H1 (cell line): Measurements from ENCODE around the gene ARL6IP6. TPM values are rescaled to one million over a fixed set of nuclear protein-coding genes. Genes with fewer than 3 reads are reported as not detected.

Source experiments
- CTCF ChIA-PET: fragments of 300-600 bp; sonication (Branson Sonifier 250); formaldehyde crosslinking; loops from one replicate; lab custom pipeline; 2021; ENCODE audit not compliant: partially characterized antibody; lab: Charles Lee
- POLR2A ChIA-PET: fragments of 300-600 bp; sonication (Branson Sonifier 250); formaldehyde crosslinking; loops from one replicate; lab custom pipeline; 2021; ENCODE audit warnings: inconsistent platforms; ENCODE audit not compliant: partially characterized antibody; lab: Charles Lee
- DNase-seq, 2 experiments: peaks; one replicate each; pipeline versions ENCODE4 v3.0.0 to v3.0.0-alpha.2; 2010 to 2022; ENCODE audit warnings: low spot score in 2 of 2, low read depth in 1 of 2, mixed read lengths in 1 of 2
- FAIRE-seq: peaks from 2 replicates; lab custom pipeline; 2011; peaks lifted over from hg19 to GRCh38; lab: Jason Lieb, UNC
- H2AFZ ChIP-seq: 2 replicates; pipeline ENCODE4 v1.8.1; 2012; ENCODE audit warnings: low read length, inconsistent platforms
- H2AK5ac ChIP-seq: 2 replicates; pipeline ENCODE4 v1.6.1; 2013; ENCODE audit warnings: low read depth, low read length
- H2BK120ac ChIP-seq: replicated peaks from 2 replicates; pipeline ENCODE3; 2013; ENCODE audit warnings: low read depth, low read length, inconsistent platforms
- H2BK12ac ChIP-seq: 2 replicates; pipeline ENCODE4 v1.6.1; 2013; ENCODE audit warnings: low read depth, low read length
- H2BK15ac ChIP-seq: 2 replicates; pipeline ENCODE4 v1.6.1; 2013; ENCODE audit warnings: low read length
- H2BK20ac ChIP-seq: 2 replicates; pipeline ENCODE4 v1.6.1; 2013; ENCODE audit warnings: low read length
- H2BK5ac ChIP-seq: 2 replicates; pipeline ENCODE4 v1.6.1; 2013; ENCODE audit warnings: low read depth, low read length
- H3K14ac ChIP-seq: 2 replicates; pipeline ENCODE4 v1.6.1; 2013; ENCODE audit warnings: inconsistent platforms; ENCODE audit not compliant: insufficient read length
- H3K18ac ChIP-seq: 2 replicates; pipeline ENCODE4 v1.6.1; 2013; ENCODE audit warnings: low read length; ENCODE audit errors: extremely low read depth
- H3K23ac ChIP-seq: 2 replicates; pipeline ENCODE4 v1.6.1; 2013; ENCODE audit warnings: inconsistent platforms; ENCODE audit not compliant: insufficient read length
- H3K23me2 ChIP-seq: 2 replicates; pipeline ENCODE4 v1.6.1; 2013; ENCODE audit warnings: low read depth, low read length
- H3K27ac ChIP-seq: 2 replicates; pipeline ENCODE4 v1.6.1; 2011; ENCODE audit warnings: low read depth, low read length, inconsistent platforms
- H3K27me3 ChIP-seq, 4 experiments: replicated peaks in 1 of 4; 1 replicate in 1 of 4; 2 replicates in 3 of 4; pipeline versions ENCODE4 v1.6.1 to v1.8.1; 2011 to 2013; ENCODE audit warnings: low read length in 3 of 4, mild to moderate bottlenecking in 3 of 4, inconsistent platforms in 2 of 4, mixed read lengths in 2 of 4, moderate library complexity in 1 of 4; ENCODE audit not compliant: control insufficient read depth in 3 of 4, insufficient read depth in 3 of 4; ENCODE audit errors: extremely low read depth in 1 of 4
- H3K36me3 ChIP-seq, 4 experiments: 2 replicates each; pipeline versions ENCODE4 v1.6.1 to v1.8.1; 2011 to 2013; ENCODE audit warnings: mild to moderate bottlenecking in 4 of 4, low read length in 3 of 4, moderate library complexity in 2 of 4, control low read depth in 1 of 4, inconsistent platforms in 1 of 4; ENCODE audit not compliant: insufficient read depth in 4 of 4, control insufficient read depth in 2 of 4
- H3K4ac ChIP-seq: replicated peaks from 2 replicates; pipeline ENCODE3; 2013; ENCODE audit warnings: low read length, low read depth, mixed read lengths, inconsistent platforms; ENCODE audit not compliant: insufficient read length
- H3K4me1 ChIP-seq, 4 experiments: replicated peaks in 1 of 4; 1 replicate in 1 of 4; 2 replicates in 3 of 4; pipeline versions ENCODE4 v1.6.1 to v1.8.1; 2011 to 2013; ENCODE audit warnings: low read length in 3 of 4, inconsistent platforms in 2 of 4, mixed read lengths in 1 of 4; ENCODE audit not compliant: insufficient read depth in 4 of 4, control insufficient read depth in 3 of 4
- H3K4me2 ChIP-seq, 2 experiments: 2 replicates each; pipeline versions ENCODE4 v1.6.1 to v1.8.1; 2011 to 2013; ENCODE audit warnings: low read depth in 2 of 2, low read length in 2 of 2, control low read depth in 1 of 2, inconsistent platforms in 1 of 2, mild to moderate bottlenecking in 1 of 2; ENCODE audit not compliant: insufficient read depth in 1 of 2
- H3K4me3 ChIP-seq, 4 experiments: fragments of 200-600, 300-600 bp in 1 of 4; sonication (generic), shearing (Covaris generic), sonication (Bioruptor Twin) in 1 of 4; 2 replicates each; pipeline versions ENCODE4 v1.5.1 to v1.8.1; 2011 to 2016; ENCODE audit warnings: low read length in 4 of 4, low read depth in 3 of 4, control low read depth in 2 of 4, inconsistent platforms in 2 of 4, mild to moderate bottlenecking in 2 of 4, mixed read lengths in 1 of 4, moderate library complexity in 1 of 4; ENCODE audit not compliant: insufficient read depth in 2 of 4; ENCODE audit errors: extremely low read depth in 1 of 4
- H3K56ac ChIP-seq: replicated peaks from 2 replicates; pipeline ENCODE3; 2013; ENCODE audit warnings: low read depth, mild to moderate bottlenecking, mixed read lengths, low read length, inconsistent platforms; ENCODE audit not compliant: insufficient read length
- H3K79me1 ChIP-seq: 2 replicates; pipeline ENCODE4 v1.6.1; 2013; ENCODE audit warnings: low read depth, low read length, control low read depth
- H3K79me2 ChIP-seq, 2 experiments: 2 replicates each; pipeline versions ENCODE4 v1.6.1 to v1.8.1; 2012 to 2013; ENCODE audit warnings: low read length in 2 of 2, mild to moderate bottlenecking in 2 of 2, inconsistent platforms in 1 of 2; ENCODE audit not compliant: insufficient read depth in 2 of 2, control insufficient read depth in 1 of 2
- H3K9ac ChIP-seq, 4 experiments: replicated peaks in 1 of 4; 1 replicate in 1 of 4; 2 replicates in 3 of 4; pipeline versions ENCODE4 v1.6.1 to v1.8.1; 2011 to 2013; ENCODE audit warnings: low read depth in 3 of 4, low read length in 3 of 4, control low read depth in 2 of 4, mild to moderate bottlenecking in 2 of 4, moderate library complexity in 2 of 4, inconsistent platforms in 1 of 4; ENCODE audit errors: extremely low read depth in 1 of 4
- H3K9me3 ChIP-seq, 2 experiments: 2 replicates each; pipeline versions ENCODE4 v1.6.1 to v1.8.1; 2012 to 2013; ENCODE audit warnings: mild to moderate bottlenecking in 2 of 2, moderate library complexity in 2 of 2, control low read depth in 1 of 2, inconsistent platforms in 1 of 2, low read depth in 1 of 2, low read length in 1 of 2, mixed read lengths in 1 of 2; ENCODE audit not compliant: insufficient read depth in 2 of 2
- H4K20me1 ChIP-seq, 2 experiments: replicated peaks in 1 of 2; 2 replicates each; pipeline versions ENCODE3 to v1.8.1; 2011 to 2013; ENCODE audit warnings: inconsistent platforms in 2 of 2, low read length in 2 of 2, mild to moderate bottlenecking in 1 of 2; ENCODE audit not compliant: insufficient read depth in 2 of 2, control insufficient read depth in 1 of 2
- H4K5ac ChIP-seq: 2 replicates; pipeline ENCODE4 v1.6.1; 2013; ENCODE audit warnings: low read length, low read depth, mixed read lengths, inconsistent platforms; ENCODE audit not compliant: insufficient read length
- H4K8ac ChIP-seq: 2 replicates; pipeline ENCODE4 v1.8.0; 2013; ENCODE audit warnings: mild to moderate bottlenecking, moderate library complexity, low read length, inconsistent platforms; ENCODE audit not compliant: insufficient read depth; ENCODE audit errors: extremely low read depth
- H4K91ac ChIP-seq: replicated peaks from 2 replicates; pipeline ENCODE3; 2013; ENCODE audit warnings: low read length, mixed read lengths, inconsistent platforms; ENCODE audit not compliant: insufficient read length
- BACH1 ChIP-seq: IDR thresholded peaks from 2 replicates; pipeline ENCODE4 v1.6.1; 2012; ENCODE audit warnings: low read length, improper control_type of control experiment
- CREB1 ChIP-seq: IDR thresholded peaks from 2 replicates; pipeline ENCODE4 v1.6.1; 2012; ENCODE audit warnings: inconsistent platforms
- EP300 ChIP-seq, 2 experiments: IDR thresholded peaks; 1 replicate in 1 of 2; 2 replicates in 1 of 2; pipeline ENCODE4 v1.6.1; 2011 to 2012; ENCODE audit warnings: low read depth in 2 of 2, low read length in 2 of 2, mild to moderate bottlenecking in 2 of 2, borderline replicate concordance in 1 of 2, inconsistent platforms in 1 of 2, moderate library complexity in 1 of 2
- FOSL1 ChIP-seq: IDR thresholded peaks from 2 replicates; pipeline ENCODE4 v1.6.1; 2011; ENCODE audit warnings: mild to moderate bottlenecking, low read depth, low read length, moderate library complexity; ENCODE audit not compliant: insufficient read depth
- HDAC2 ChIP-seq, 2 experiments: fragments of 300-600 bp in 1 of 2; sonication (generic) in 1 of 2; IDR thresholded peaks; 2 replicates each; pipeline ENCODE4 v1.6.1; 2011 to 2012; ENCODE audit warnings: low read depth in 2 of 2, low read length in 2 of 2, mild to moderate bottlenecking in 2 of 2, moderate library complexity in 2 of 2, borderline replicate concordance in 1 of 2, inconsistent platforms in 1 of 2
- HDAC6 ChIP-seq: IDR thresholded peaks from one replicate; pipeline ENCODE4 v1.7.1; 2012; ENCODE audit warnings: low read depth, mild to moderate bottlenecking, inconsistent platforms, low read length, moderate library complexity
- JUN ChIP-seq: IDR thresholded peaks from 2 replicates; pipeline ENCODE4 v1.6.1; 2011; ENCODE audit warnings: low read depth, mild to moderate bottlenecking, improper control_type of control experiment, low read length
- POU5F1 ChIP-seq: IDR thresholded peaks from 2 replicates; pipeline ENCODE4 v1.6.1; 2011; ENCODE audit warnings: low read depth, mild to moderate bottlenecking, low read length, moderate library complexity
- TEAD4 ChIP-seq: IDR thresholded peaks from 2 replicates; pipeline ENCODE4 v1.6.1; 2012; ENCODE audit warnings: low read depth, low read length, inconsistent platforms, mixed read lengths
- whole genome bisulfite sequencing, 2 experiments: shearing (Covaris generic) in 1 of 2; methylation state at CpG; one replicate each; pipeline versions ENCODE4 v1.1.6 to v1.1.7; 2013 to 2015; ENCODE audit warnings: low lambda C conversion rate in 2 of 2, mixed read lengths in 2 of 2, inconsistent platforms in 1 of 2, low coverage in 1 of 2, missing lambda C conversion rate in 1 of 2; ENCODE audit not compliant: insufficient replicate concordance in 2 of 2, insufficient coverage in 1 of 2, insufficient read length in 1 of 2; ENCODE audit errors: extremely low coverage in 1 of 2, missing lambda C conversion rate in 1 of 2; 5-methylcytosine and 5-hydroxymethylcytosine counted together
- polyA plus RNA-seq, 7 experiments: library from polyadenylated mRNA; depleted of rRNA in 3 of 7; stranded (reverse) in 5 of 7; unstranded in 2 of 7; fragments of >200 nt in 5 of 7; fragments of 200-250 nt in 2 of 7; gene quantifications; 1 replicate in 5 of 7; 2 replicates in 1 of 7; 4 replicates in 1 of 7; pipeline versions ENCODE4 v1.2.1 to v1.2.3, GENCODE V29; 2011 to 2013; ENCODE audit warnings: missing spikeins in 2 of 7, mixed read lengths in 2 of 7
- total RNA-seq: library from RNA; stranded (reverse); fragmentation: NEBNext Ultra II Directional; extraction: Animal tissue kit (Norgen Biotek cat#: 25700); gene quantifications from 2 replicates; pipeline ENCODE4 v1.2.1, GENCODE V29; 2021

The ARL6IP6 gene
- total and polyA plus RNA-seq, 2 of the 8 experiments (the other 6 are each of a cell fraction or from before 2014, with no cell fraction given): 47.3 to 92.9 TPM

GRCh38 chr2:152674334-152674733 is 44.1 kb upstream of the ARL6IP6 start:
- no peak overlapping the region for H4K5ac ChIP-seq
- no peaks in the 10 kb centered on the region for H3K79me2 ChIP-seq
- no peak overlapping the region for H3K23ac ChIP-seq
- FAIRE-seq: no peak
- H2BK15ac ChIP-seq: no peak overlapping the region
- H2AK5ac ChIP-seq: no peak overlapping the region
- no peak overlapping the region for H3K27ac ChIP-seq
- H3K4me2 ChIP-seq: no peak overlapping the region
- H3K9ac ChIP-seq: no peak overlapping the region
- H3K23me2 ChIP-seq: no peaks in the 10 kb centered on the region
- POLR2A ChIA-PET: no interaction called here
- H3K4ac ChIP-seq: no peak overlapping the region
- H3K27me3 ChIP-seq: no peaks in the 10 kb centered on the region
- H3K79me1 ChIP-seq: no peaks in the 10 kb centered on the region
- no peak overlapping the region for H2BK120ac ChIP-seq
- no peak overlapping the region for H2BK20ac ChIP-seq
- H4K20me1 ChIP-seq: peaks cover 0 to 2% of the 10 kb centered on the region in 2 experiments
- H2BK5ac ChIP-seq: no peak overlapping the region
- no peak overlapping the region for H2BK12ac ChIP-seq
- H3K14ac ChIP-seq: no peak overlapping the region
- H3K36me3 ChIP-seq: peaks cover 12 to 98% (median 61%) of the 10 kb centered on the region in 4 experiments
- H4K8ac ChIP-seq: no peak overlapping the region
- no peaks in the 10 kb centered on the region for H3K4me1 ChIP-seq
- no peak for DNase-seq
- H4K91ac ChIP-seq: no peak overlapping the region
- H2AFZ ChIP-seq: no peak overlapping the region
- H3K56ac ChIP-seq: no peak overlapping the region
- TF ChIP-seq TEAD4: no peak
- no peak for TF ChIP-seq JUN
- TF ChIP-seq CREB1: no peak
- no peak for TF ChIP-seq BACH1
- TF ChIP-seq HDAC2 (IDR thresholded peaks at IDR 0.05; ENCODE audit: borderline replicate concordance in 1 of 2, low read depth in 2 of 2, low read length in 2 of 2): no peak
- no peak for TF ChIP-seq HDAC6
- no peak for TF ChIP-seq FOSL1
- TF ChIP-seq POU5F1: no peak
- no peak for TF ChIP-seq EP300 (IDR thresholded peaks at IDR 0.05; ENCODE audit: borderline replicate concordance in 1 of 2, low read depth in 2 of 2, low read length in 2 of 2)
- CTCF ChIA-PET: interaction anchor here (0.9 to 1.0 kb wide), 2 partner anchors 26 to 27 kb away, joined by 3 to 6 read pairs; no protein-coding TSS in a partner anchor
- no peaks in the 10 kb centered on the region for H3K9me3 ChIP-seq
- H3K18ac ChIP-seq: no peak overlapping the region
- 76% methylated on average over 4 of the region's 4 CpGs; no CpG with 5 or more reads in 1 of the 2 experiments for WGBS, 2 experiments
- H3K4me3 ChIP-seq: no peak overlapping the region
